Rectal smooth muscle tissue (tissue), 1 donor: ENCODE data around the gene PFDN6.

ENCODE experiments used
- H3K27ac ChIP-seq: one replicate; pipeline ENCODE4 v1.7.0; 2013; ENCODE audit warnings: low read depth, low read length, inconsistent platforms
- H3K27me3 ChIP-seq: one replicate; pipeline ENCODE4 v1.7.0; 2013; ENCODE audit warnings: low read length; ENCODE audit not compliant: control insufficient read depth, insufficient read depth
- H3K36me3 ChIP-seq: one replicate; pipeline ENCODE4 v1.7.0; 2013; ENCODE audit warnings: low read length; ENCODE audit not compliant: control insufficient read depth, insufficient read depth
- H3K4me1 ChIP-seq: one replicate; pipeline ENCODE4 v1.7.0; 2013; ENCODE audit warnings: low read length; ENCODE audit not compliant: control insufficient read depth, insufficient read depth
- H3K4me3 ChIP-seq: one replicate; pipeline ENCODE4 v1.7.0; 2013; ENCODE audit warnings: low read length
- H3K9ac ChIP-seq: one replicate; pipeline ENCODE4 v1.7.0; 2013; ENCODE audit warnings: low read length

The PFDN6 gene

GRCh38 chr6:33288921-33289783 lies at the start of gene PFDN6, which contains the start of gene WDR46:
Gene PFDN6, plus strand, starts transcription at chr6:33289601. Its CDS starts 256 bp downstream, at chr6:33289857.
Gene WDR46, minus strand, starts transcription at chr6:33289239. Its CDS starts 69 bp downstream, at chr6:33289170.
- peak within 1 kb of the TSS; percentile 66 for H3K4me3 ChIP-seq
- peak within 1 kb of the TSS; percentile 40 for H3K9ac ChIP-seq
- H3K27ac ChIP-seq = peak within 1 kb of the TSS; percentile 65
- H3K4me1 ChIP-seq = peaks cover 18% of the 10 kb centered on the region
- H3K27me3 ChIP-seq = no peaks in the 10 kb centered on the region
- peaks cover 19% of the 10 kb centered on the region for H3K36me3 ChIP-seq

- H3K27ac ChIP-seq = no peak overlapping the region
- no peak overlapping the region for H3K9ac ChIP-seq
- no peaks in the 10 kb centered on the region for H3K27me3 ChIP-seq
- H3K4me1 ChIP-seq = no peaks in the 10 kb centered on the region
- no peaks in the 10 kb centered on the region for H3K36me3 ChIP-seq
- no peak overlapping the region for H3K4me3 ChIP-seq
These were observed 47.4 kb upstream of the PFDN6 start for GRCh38 chr6:33241968-33242367.

GRCh38 chr6:33243476-33243875 lies 45.9 kb upstream of the PFDN6 start:
- H3K4me1 ChIP-seq = peaks cover 3% of the 10 kb centered on the region
- no peaks in the 10 kb centered on the region for H3K36me3 ChIP-seq
- no peak overlapping the region for H3K4me3 ChIP-seq
- H3K27ac ChIP-seq = no peak overlapping the region
- H3K27me3 ChIP-seq = no peaks in the 10 kb centered on the region
- no peak overlapping the region for H3K9ac ChIP-seq

GRCh38 chr6:33247977-33248642 lies 41.3 kb upstream of the PFDN6 start:
- no peaks in the 10 kb centered on the region for H3K27me3 ChIP-seq
- peak overlapping the region; percentile 41 for H3K9ac ChIP-seq
- H3K27ac ChIP-seq = peak overlapping the region; percentile 91
- H3K4me1 ChIP-seq = peaks cover 12% of the 10 kb centered on the region
- H3K36me3 ChIP-seq = no peaks in the 10 kb centered on the region
- H3K4me3 ChIP-seq = peak overlapping the region; percentile 76

GRCh38 chr6:33248643-33248931 lies 40.8 kb upstream of the PFDN6 start:
- peaks cover 12% of the 10 kb centered on the region for H3K4me1 ChIP-seq
- peak overlapping the region; percentile 91 for H3K27ac ChIP-seq
- peak overlapping the region; percentile 76 for H3K4me3 ChIP-seq
- peak overlapping the region; percentile 41 for H3K9ac ChIP-seq
- H3K27me3 ChIP-seq = no peaks in the 10 kb centered on the region
- H3K36me3 ChIP-seq = no peaks in the 10 kb centered on the region

- Histone ChIP-seq H3K4me1 (peaks cover 12% of the 10 kb centered on the region), H3K9ac (peak overlapping the region; percentile 91), H3K4me3 (peak overlapping the region; percentile 88), H3K36me3 (no peaks in the 10 kb centered on the region), H3K27ac (peak overlapping the region; percentile 91), H3K27me3 (no peaks in the 10 kb centered on the region)
These were observed 40.3 kb upstream of the PFDN6 start for GRCh38 chr6:33248932-33249731.

- Histone ChIP-seq H3K27ac (peak overlapping the region; percentile 88), H3K36me3 (no peaks in the 10 kb centered on the region), H3K27me3 (no peaks in the 10 kb centered on the region), H3K4me1 (peaks cover 12% of the 10 kb centered on the region), H3K4me3 (peak overlapping the region; percentile 88), H3K9ac (peak overlapping the region; percentile 91)
These were observed 39.4 kb upstream of the PFDN6 start for GRCh38 chr6:33249732-33250630.

GRCh38 chr6:33250731-33251130 lies 38.7 kb upstream of the PFDN6 start:
- Histone ChIP-seq H3K27ac (no peak overlapping the region), H3K36me3 (no peaks in the 10 kb centered on the region), H3K27me3 (no peaks in the 10 kb centered on the region), H3K4me1 (peaks cover 12% of the 10 kb centered on the region), H3K4me3 (no peak overlapping the region), H3K9ac (no peak overlapping the region)

- Histone ChIP-seq H3K9ac (no peak overlapping the region), H3K27ac (no peak overlapping the region), H3K4me1 (peaks cover 12% of the 10 kb centered on the region), H3K4me3 (no peak overlapping the region), H3K36me3 (no peaks in the 10 kb centered on the region), H3K27me3 (no peaks in the 10 kb centered on the region)
These were observed 37.9 kb upstream of the PFDN6 start for GRCh38 chr6:33251395-33252012.

GRCh38 chr6:33252759-33253158 lies 36.6 kb upstream of the PFDN6 start:
- no peaks in the 10 kb centered on the region for H3K27me3 ChIP-seq
- peaks cover 12% of the 10 kb centered on the region for H3K4me1 ChIP-seq

GRCh38 chr6:33254591-33254990 lies 34.8 kb upstream of the PFDN6 start:
- no peak overlapping the region for H3K9ac ChIP-seq
- no peak overlapping the region for H3K27ac ChIP-seq
- peaks cover 4% of the 10 kb centered on the region for H3K36me3 ChIP-seq
- peaks cover 5% of the 10 kb centered on the region for H3K4me1 ChIP-seq
- no peak overlapping the region for H3K4me3 ChIP-seq
- H3K27me3 ChIP-seq = no peaks in the 10 kb centered on the region

More at GRCh38 chr6:33252759-33253158, 36.6 kb upstream of the PFDN6 start:
- H3K4me3 ChIP-seq = no peak overlapping the region
- H3K27ac ChIP-seq = no peak overlapping the region
- peaks cover 2% of the 10 kb centered on the region for H3K36me3 ChIP-seq
- H3K9ac ChIP-seq = no peak overlapping the region
